Esophagus muscularis mucosa (tissue), 4 donors: ENCODE data around the gene KCNQ1. TPM values are rescaled to one million over a fixed set of nuclear protein-coding genes. Genes with fewer than 3 reads are reported as not detected.

ENCODE experiments used
- DNase-seq: peaks from one replicate; pipeline ENCODE4 v3.0.0-alpha.2; 2017; ENCODE audit errors: extremely low spot score
- H3K27ac ChIP-seq, 4 donors: fragments of 200-600 bp; sonication (generic); replicated peaks in 1 of 4; 1 replicate in 3 of 4; 2 replicates in 1 of 4; pipeline ENCODE4 v1.5.1; 2016 to 2019; ENCODE audit warnings: mild to moderate bottlenecking in 1 of 4
- H3K27me3 ChIP-seq, 4 donors: fragments of 200-600 bp; sonication (generic); one replicate each; pipeline versions ENCODE4 v1.5.1 to v1.6.0; 2016 to 2019
- H3K36me3 ChIP-seq, 4 donors: fragments of 200-600 bp; sonication (generic); one replicate each; pipeline ENCODE4 v1.5.1; 2016 to 2019
- H3K4me1 ChIP-seq, 4 donors: fragments of 200-600 bp; sonication (generic); one replicate each; pipeline ENCODE4 v1.5.1; 2016 to 2019
- H3K4me3 ChIP-seq, 4 donors: fragments of 200-600 bp; sonication (generic); 1 replicate in 2 of 4; 2 replicates in 2 of 4; pipeline ENCODE4 v1.5.1; 2016 to 2019; ENCODE audit warnings: mild to moderate bottlenecking in 4 of 4, moderate library complexity in 1 of 4
- H3K9me3 ChIP-seq, 4 donors: fragments of 200-600 bp; sonication (generic); 1 replicate in 3 of 4; 2 replicates in 1 of 4; pipeline ENCODE4 v1.5.1; 2016 to 2019
- EP300 ChIP-seq: sonication (generic); formaldehyde crosslinking; IDR thresholded peaks from one replicate; pipeline ENCODE4 v1.6.1; 2017; ENCODE audit warnings: antibody characterized with exemption
- POLR2A ChIP-seq: fragments of 450-650 bp; IDR thresholded peaks from one replicate; pipeline ENCODE4 v1.6.1; 2017; ENCODE audit warnings: antibody characterized with exemption, moderate library complexity, mild to moderate bottlenecking, low read depth
- POLR2AphosphoS5 ChIP-seq, 2 donors: sonication (generic); formaldehyde crosslinking; IDR thresholded peaks; one replicate each; pipeline ENCODE4 v1.6.1; 2017; ENCODE audit warnings: antibody characterized with exemption in 2 of 2
- WGBS: methylation state at CpG from one replicate; pipeline ENCODE4 v1.1.5; 2018; 5-methylcytosine and 5-hydroxymethylcytosine counted together
- intact Hi-C: fragments of 100-400 bp; cut with DNase I; formaldehyde crosslinking; loops from one replicate; pipeline ENCODE4 v1.15.1; 2023
- total RNA-seq, 4 donors: library from RNA; depleted of rRNA; stranded (reverse); fragments of >200 nt; gene quantifications; one replicate each; pipeline versions ENCODE4 v1.1.0 to v1.2.1, GENCODE V29; 2016
- TF ChIP-seq, protein P1 (sequence below), 3 experiments: fragments of 200-600 bp in 2 of 3; fragments of 450-650 bp in 1 of 3; sonication (generic) in 2 of 3; IDR thresholded peaks; one replicate each; pipeline ENCODE4 v1.5.1; 2017 to 2019; ENCODE audit warnings: antibody characterized with exemption in 3 of 3, mild to moderate bottlenecking in 2 of 3, moderate library complexity in 1 of 3

Gene KCNQ1
- total RNA-seq, 4 donors from 2014 or later = 2.1 to 5.9 (median 4.3) TPM

DNA sequence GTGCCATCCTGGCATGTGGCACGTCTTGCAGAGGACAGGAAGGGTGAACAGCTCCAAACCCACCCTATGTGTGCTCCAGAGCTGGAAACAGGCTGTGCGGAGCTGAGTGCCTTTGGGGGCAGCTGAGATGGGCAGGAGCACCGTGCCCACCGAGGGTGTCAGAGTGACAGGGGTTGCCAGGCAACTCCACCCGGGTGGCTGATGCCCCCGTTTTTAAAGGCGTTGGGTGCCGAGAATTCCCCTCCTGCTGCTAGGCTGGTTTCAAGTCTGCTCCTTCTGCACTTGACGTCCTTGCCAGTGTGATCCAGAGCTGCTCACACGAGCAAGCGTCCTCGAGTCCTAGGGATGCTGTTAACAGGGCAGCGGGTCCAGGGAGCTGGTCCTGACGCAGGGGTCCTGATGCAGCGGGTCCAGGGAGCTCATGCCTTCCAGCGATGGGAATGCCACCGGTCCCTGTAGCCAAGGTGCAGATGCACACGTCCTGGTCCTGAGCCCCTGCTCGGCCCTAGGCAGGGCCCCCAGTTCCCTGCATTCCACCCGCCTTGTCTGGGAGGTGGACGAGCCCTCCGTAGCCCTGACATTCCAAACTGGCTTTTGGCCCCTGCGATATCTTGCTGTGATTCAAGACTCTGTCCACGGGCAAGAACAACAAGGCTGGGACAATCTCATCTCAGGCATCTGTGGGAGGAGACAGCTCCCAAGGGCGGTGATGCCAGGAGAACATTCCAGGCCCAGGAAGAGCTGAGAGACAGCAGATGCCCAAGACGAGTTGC, 4.9 kb downstream of the KCNQ1 start:
- 78% methylated on average over 15 of the region's 26 CpGs for WGBS
- Histone ChIP-seq H3K4me1 (peaks cover 15 to 28% (median 22%) of the 10 kb centered on the region in 4 donors), H3K36me3 (no peaks in the 10 kb centered on the region), H3K9me3 (no peaks in the 10 kb centered on the region), H3K4me3 (no peak overlapping the region), H3K27ac (no peak overlapping the region), H3K27me3 (peaks cover 0 to 89% (median 18%) of the 10 kb centered on the region in 4 donors)
- intact Hi-C loops = no loop called here
- TF ChIP-seq POLR2A (no peak), POLR2AphosphoS5 (IDR thresholded peaks at IDR 0.05) (no peak), EP300 (no peak)
- TF ChIP-seq, protein P1, sequence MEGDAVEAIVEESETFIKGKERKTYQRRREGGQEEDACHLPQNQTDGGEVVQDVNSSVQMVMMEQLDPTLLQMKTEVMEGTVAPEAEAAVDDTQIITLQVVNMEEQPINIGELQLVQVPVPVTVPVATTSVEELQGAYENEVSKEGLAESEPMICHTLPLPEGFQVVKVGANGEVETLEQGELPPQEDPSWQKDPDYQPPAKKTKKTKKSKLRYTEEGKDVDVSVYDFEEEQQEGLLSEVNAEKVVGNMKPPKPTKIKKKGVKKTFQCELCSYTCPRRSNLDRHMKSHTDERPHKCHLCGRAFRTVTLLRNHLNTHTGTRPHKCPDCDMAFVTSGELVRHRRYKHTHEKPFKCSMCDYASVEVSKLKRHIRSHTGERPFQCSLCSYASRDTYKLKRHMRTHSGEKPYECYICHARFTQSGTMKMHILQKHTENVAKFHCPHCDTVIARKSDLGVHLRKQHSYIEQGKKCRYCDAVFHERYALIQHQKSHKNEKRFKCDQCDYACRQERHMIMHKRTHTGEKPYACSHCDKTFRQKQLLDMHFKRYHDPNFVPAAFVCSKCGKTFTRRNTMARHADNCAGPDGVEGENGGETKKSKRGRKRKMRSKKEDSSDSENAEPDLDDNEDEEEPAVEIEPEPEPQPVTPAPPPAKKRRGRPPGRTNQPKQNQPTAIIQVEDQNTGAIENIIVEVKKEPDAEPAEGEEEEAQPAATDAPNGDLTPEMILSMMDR (IDR thresholded peaks at IDR 0.05) = no peak
- DNase-seq = no peak

DNA sequence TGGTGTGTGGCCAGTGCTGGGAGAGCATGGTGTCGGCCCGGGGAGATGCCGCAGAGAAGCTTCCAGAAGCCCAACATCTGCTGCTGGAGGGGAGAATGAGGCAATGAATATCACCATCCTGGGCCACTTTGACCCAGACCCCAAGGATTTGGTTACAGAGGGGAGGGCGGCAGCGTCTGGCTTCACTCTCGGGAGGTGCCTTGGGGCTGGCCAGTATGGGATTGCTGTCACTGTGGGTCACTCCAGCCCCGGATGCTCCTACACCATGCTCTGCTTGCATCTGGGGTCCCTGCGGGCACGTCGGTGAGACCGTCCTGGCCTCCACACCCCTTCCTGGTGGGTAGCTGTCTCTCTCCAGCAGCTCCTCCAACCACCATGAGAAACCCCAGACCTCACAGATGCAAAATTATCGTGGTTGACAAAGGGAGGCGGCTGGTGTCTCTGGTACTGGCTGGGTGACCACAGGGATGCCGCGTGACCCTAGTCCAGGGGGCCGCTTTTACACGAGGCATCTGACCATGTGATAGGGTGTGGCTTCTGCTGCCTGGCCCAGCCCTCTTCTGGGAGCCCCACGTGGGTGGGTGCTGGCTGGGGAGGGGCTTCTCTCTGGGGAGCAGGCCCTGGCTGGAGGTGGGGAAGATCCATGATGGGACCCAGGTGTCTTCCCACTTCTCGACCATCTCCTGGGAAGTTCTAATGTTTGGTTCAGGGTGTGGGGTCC, 5.7 kb downstream of the KCNQ1 start:
- no peak for DNase-seq
- Histone ChIP-seq H3K4me3 (no peak overlapping the region), H3K27me3 (peaks cover 0 to 83% (median 15%) of the 10 kb centered on the region in 4 donors), H3K27ac (no peak overlapping the region), H3K9me3 (no peaks in the 10 kb centered on the region), H3K4me1 (peaks cover 8 to 28% (median 18%) of the 10 kb centered on the region in 4 donors), H3K36me3 (no peaks in the 10 kb centered on the region)
- intact Hi-C loops = no loop called here
- 88% methylated on average over 17 of the region's 19 CpGs for WGBS
- TF ChIP-seq, protein P1 (IDR thresholded peaks at IDR 0.05) = no peak
- no peak for TF ChIP-seq EP300
- TF ChIP-seq POLR2AphosphoS5 (IDR thresholded peaks at IDR 0.05) = no peak
- no peak for TF ChIP-seq POLR2A

DNA sequence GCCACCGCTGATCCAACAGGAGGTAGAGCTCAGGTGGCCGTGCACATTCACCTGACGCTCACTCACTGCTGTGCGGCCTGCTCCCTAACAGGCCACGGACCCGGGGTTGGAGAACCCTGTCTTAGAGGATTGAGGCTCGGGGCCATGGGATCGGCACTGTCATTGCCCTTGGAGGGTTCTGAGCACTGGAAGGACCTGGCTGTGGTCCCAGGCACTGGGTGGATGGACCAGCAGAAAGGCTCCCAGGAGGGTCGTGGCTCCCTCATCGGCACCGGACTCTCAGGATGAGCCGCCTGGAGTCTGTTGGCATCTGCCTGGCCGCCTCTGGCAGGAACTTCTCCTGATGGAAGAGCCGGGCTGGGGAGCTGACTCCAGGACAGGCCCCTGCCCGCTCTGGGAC, 6.5 kb downstream of the KCNQ1 start:
- TF ChIP-seq EP300 (no peak), POLR2AphosphoS5 (IDR thresholded peaks at IDR 0.05) (no peak), POLR2A (no peak)
- TF ChIP-seq, protein P1 (IDR thresholded peaks at IDR 0.05) = no peak
- no peak for DNase-seq
- intact Hi-C loops = no loop called here
- Histone ChIP-seq H3K27ac (no peak overlapping the region), H3K4me1 (peaks cover 0 to 23% (median 10%) of the 10 kb centered on the region in 4 donors), H3K36me3 (no peaks in the 10 kb centered on the region), H3K27me3 (peaks cover 0 to 74% (median 8%) of the 10 kb centered on the region in 4 donors), H3K4me3 (no peak overlapping the region), H3K9me3 (no peaks in the 10 kb centered on the region)
- WGBS = 92% methylated on average over 4 of the region's 15 CpGs

DNA sequence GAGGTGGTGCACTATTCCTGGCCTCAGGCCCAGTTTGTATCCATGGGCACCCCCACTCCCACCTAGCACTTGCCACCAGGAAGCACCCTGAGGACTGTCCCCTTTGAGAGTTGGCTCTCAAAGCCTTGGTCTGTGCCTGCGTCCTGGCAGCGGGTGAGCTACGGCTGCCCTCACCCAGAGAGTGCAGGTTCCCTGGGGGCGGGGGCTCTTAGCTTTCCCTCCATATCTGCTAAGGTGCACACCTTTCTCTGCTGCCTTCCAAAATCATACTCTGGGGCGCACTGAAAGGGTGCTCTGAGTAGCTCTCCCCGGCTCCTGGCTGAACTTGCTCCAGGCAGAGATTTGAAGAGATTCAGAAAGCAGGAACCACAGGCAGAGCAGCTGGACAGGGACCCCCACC, 7.1 kb downstream of the KCNQ1 start:
- peaks cover 0 to 68% (median 3%) of the 10 kb centered on the region in 4 donors for H3K27me3 ChIP-seq
- TF ChIP-seq EP300 (no peak), POLR2A (no peak), POLR2AphosphoS5 (IDR thresholded peaks at IDR 0.05) (no peak)
- TF ChIP-seq, protein P1 (IDR thresholded peaks at IDR 0.05) = no peak
- DNase-seq = no peak
- WGBS = 46% methylated on average over 3 of the region's 6 CpGs
- H3K4me1 ChIP-seq = peaks cover 0 to 17% (median 4%) of the 10 kb centered on the region in 4 donors
- H3K36me3 ChIP-seq = no peaks in the 10 kb centered on the region
- no peak overlapping the region for H3K4me3 ChIP-seq
- intact Hi-C loops = no loop called here
- H3K27ac ChIP-seq = no peak overlapping the region
- H3K9me3 ChIP-seq = no peaks in the 10 kb centered on the region
